ENCODE measurements around the gene PAQR5. TPM values are rescaled to one million over a fixed set of nuclear protein-coding genes. Genes with fewer than 3 reads are reported as not detected.

PAQR5 gene
- total and polyA plus RNA-seq, 2 donors (not counting 3 experiments of a cell fraction or from before 2014, with no cell fraction given): 0.08 to 0.09 TPM

DNA sequence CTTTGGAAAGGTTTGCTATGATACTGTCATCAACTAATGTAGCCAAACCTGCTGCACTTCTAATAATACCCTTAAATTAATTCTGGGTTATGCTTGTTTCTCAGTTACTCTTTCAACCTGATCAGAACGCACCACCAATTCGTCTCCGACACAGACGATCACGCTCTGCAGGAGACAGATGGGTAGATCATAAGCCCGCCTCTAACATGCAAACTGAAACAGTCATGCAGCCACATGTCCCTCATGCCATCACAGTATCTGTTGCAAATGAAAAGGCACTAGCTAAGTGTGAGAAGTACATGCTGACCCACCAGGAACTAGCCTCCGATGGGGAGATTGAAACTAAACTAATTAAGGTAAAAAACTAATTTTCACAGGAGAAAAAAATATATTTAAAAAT, 146.0 kb downstream of the PAQR5 start:
- Histone ChIP-seq H3K9ac (replicated peaks; ENCODE audit: extremely low read depth, insufficient read depth, low read length) (no peak overlapping the region), H3K27me3 (ENCODE audit: control insufficient read depth in 2 of 2, insufficient read depth in 2 of 2, low read length in 2 of 2) (no peaks in the 10 kb centered on the region), H4K20me1 (replicated peaks; ENCODE audit: control insufficient read depth, extremely low read depth, insufficient read depth, low read length) (no peaks in the 10 kb centered on the region), H3K4me3 (replicated peaks in 1 of 3; ENCODE audit: insufficient read depth in 1 of 3, low read depth in 1 of 3, low read length in 3 of 3) (no peak overlapping the region), H3K4me2 (ENCODE audit: insufficient read depth, low read length) (no peak overlapping the region), H2AFZ (ENCODE audit: low read depth, low read length) (no peak overlapping the region), H3K9me3 (replicated peaks; ENCODE audit: control insufficient read depth, insufficient read depth, low read length) (no peaks in the 10 kb centered on the region), H3K79me2 (ENCODE audit: control insufficient read depth, insufficient read depth, low read length) (no peaks in the 10 kb centered on the region), H3K27ac (ENCODE audit: insufficient read depth, low read depth, low read length) (no peak overlapping the region), H3K9me1 (replicated peaks; ENCODE audit: control insufficient read depth, extremely low read depth, insufficient read depth, low read length) (no peaks in the 10 kb centered on the region), H3K36me3 (ENCODE audit: control insufficient read depth in 2 of 2, extremely low read depth in 1 of 2, insufficient read depth in 2 of 2, low read length in 2 of 2) (peaks cover 4 to 27% of the 10 kb centered on the region in 2 experiments), H3K4me1 (ENCODE audit: control insufficient read depth, extremely low read depth, insufficient read depth, low read length) (no peaks in the 10 kb centered on the region)
- dilution Hi-C loops (cut with MboI; ENCODE audit: extremely low pct_ligation_motif_present, low sequenced_read_pairs) (no loop called here), intact Hi-C loops (cut with micrococcal nuclease) (no loop called here)
- ChIA-PET CTCF (no interaction called here), POLR2A (no interaction called here)
- TF ChIP-seq FOS (IDR thresholded peaks at IDR 0.05; ENCODE audit: borderline replicate concordance, insufficient read depth, low read length) (no peak), POLR2AphosphoS5 (IDR thresholded peaks at IDR 0.05; ENCODE audit: insufficient read depth, low read depth, low read length) (no peak), GATA2 (IDR thresholded peaks at IDR 0.05; ENCODE audit: insufficient read depth, insufficient read length, low read depth, low read length) (no peak), EZH2 (IDR thresholded peaks at IDR 0.05; ENCODE audit: borderline replicate concordance, low read depth, low read length, severe bottlenecking) (no peak)
- TF ChIP-seq, protein P1, sequence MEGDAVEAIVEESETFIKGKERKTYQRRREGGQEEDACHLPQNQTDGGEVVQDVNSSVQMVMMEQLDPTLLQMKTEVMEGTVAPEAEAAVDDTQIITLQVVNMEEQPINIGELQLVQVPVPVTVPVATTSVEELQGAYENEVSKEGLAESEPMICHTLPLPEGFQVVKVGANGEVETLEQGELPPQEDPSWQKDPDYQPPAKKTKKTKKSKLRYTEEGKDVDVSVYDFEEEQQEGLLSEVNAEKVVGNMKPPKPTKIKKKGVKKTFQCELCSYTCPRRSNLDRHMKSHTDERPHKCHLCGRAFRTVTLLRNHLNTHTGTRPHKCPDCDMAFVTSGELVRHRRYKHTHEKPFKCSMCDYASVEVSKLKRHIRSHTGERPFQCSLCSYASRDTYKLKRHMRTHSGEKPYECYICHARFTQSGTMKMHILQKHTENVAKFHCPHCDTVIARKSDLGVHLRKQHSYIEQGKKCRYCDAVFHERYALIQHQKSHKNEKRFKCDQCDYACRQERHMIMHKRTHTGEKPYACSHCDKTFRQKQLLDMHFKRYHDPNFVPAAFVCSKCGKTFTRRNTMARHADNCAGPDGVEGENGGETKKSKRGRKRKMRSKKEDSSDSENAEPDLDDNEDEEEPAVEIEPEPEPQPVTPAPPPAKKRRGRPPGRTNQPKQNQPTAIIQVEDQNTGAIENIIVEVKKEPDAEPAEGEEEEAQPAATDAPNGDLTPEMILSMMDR (IDR thresholded peaks at IDR 0.05; ENCODE audit: extremely low read depth in 1 of 2, insufficient read depth in 1 of 2, low read depth in 1 of 2, low read length in 2 of 2): no peak
- BruUV-seq (replicated peaks): no TSS peak
- peak; percentile 38 for FAIRE-seq
- no peak for DNase-seq (ENCODE audit: low read depth, low spot score)

DNA sequence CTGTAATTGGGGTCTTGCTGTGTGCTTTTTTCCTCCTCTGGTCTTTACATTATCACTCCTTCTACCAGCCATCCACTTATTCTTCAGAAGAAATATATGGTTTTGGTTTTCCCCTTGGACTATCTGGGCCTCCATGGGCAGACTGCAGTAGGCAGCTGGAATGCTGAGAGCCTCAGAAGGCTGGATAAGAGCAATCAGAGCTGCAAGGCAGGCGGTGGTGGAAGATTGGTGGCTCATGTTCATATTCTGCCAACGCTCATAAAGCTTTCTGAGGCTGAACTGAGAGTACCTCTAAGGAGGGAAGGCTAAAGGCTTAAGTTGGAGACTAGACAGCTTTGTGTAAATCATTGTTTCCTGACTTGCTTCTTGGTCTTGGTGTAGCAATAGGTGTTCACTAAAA, 148.2 kb downstream of the PAQR5 start:
- Histone ChIP-seq H3K4me1 (ENCODE audit: control insufficient read depth, extremely low read depth, insufficient read depth, low read length) (peaks cover 4% of the 10 kb centered on the region), H3K4me3 (replicated peaks in 1 of 3; ENCODE audit: insufficient read depth in 1 of 3, low read depth in 1 of 3, low read length in 3 of 3) (no peak overlapping the region), H3K36me3 (ENCODE audit: control insufficient read depth in 2 of 2, extremely low read depth in 1 of 2, insufficient read depth in 2 of 2, low read length in 2 of 2) (peaks cover 4 to 19% of the 10 kb centered on the region in 2 experiments), H3K9me3 (replicated peaks; ENCODE audit: control insufficient read depth, insufficient read depth, low read length) (no peaks in the 10 kb centered on the region), H2AFZ (ENCODE audit: low read depth, low read length) (no peak overlapping the region), H3K27ac (ENCODE audit: insufficient read depth, low read depth, low read length) (no peak overlapping the region), H4K20me1 (replicated peaks; ENCODE audit: control insufficient read depth, extremely low read depth, insufficient read depth, low read length) (no peaks in the 10 kb centered on the region), H3K4me2 (ENCODE audit: insufficient read depth, low read length) (no peak overlapping the region), H3K27me3 (ENCODE audit: control insufficient read depth in 2 of 2, insufficient read depth in 2 of 2, low read length in 2 of 2) (no peaks in the 10 kb centered on the region), H3K9me1 (replicated peaks; ENCODE audit: control insufficient read depth, extremely low read depth, insufficient read depth, low read length) (no peaks in the 10 kb centered on the region), H3K9ac (replicated peaks; ENCODE audit: extremely low read depth, insufficient read depth, low read length) (no peak overlapping the region), H3K79me2 (ENCODE audit: control insufficient read depth, insufficient read depth, low read length) (no peaks in the 10 kb centered on the region)
- dilution Hi-C loops (cut with MboI; ENCODE audit: extremely low pct_ligation_motif_present, low sequenced_read_pairs) (no loop called here), intact Hi-C loops (cut with micrococcal nuclease) (no loop called here)
- ChIA-PET POLR2A (no interaction called here), CTCF (interaction anchor here (0.7 kb wide), 1 partner anchor 15 kb away, joined by 3 read pairs; no protein-coding TSS in a partner anchor)
- BruUV-seq (replicated peaks): no TSS peak
- FAIRE-seq: no peak
- no peak for DNase-seq (ENCODE audit: low read depth, low spot score)
- TF ChIP-seq MYC (IDR thresholded peaks at IDR 0.05; ENCODE audit: low read depth, low read length) (no peak), POLR2A (IDR thresholded peaks at IDR 0.05; ENCODE audit: low read depth, low read length) (no peak), POLR2AphosphoS5 (IDR thresholded peaks at IDR 0.05; ENCODE audit: insufficient read depth, low read depth, low read length) (no peak), FOS (IDR thresholded peaks at IDR 0.05; ENCODE audit: borderline replicate concordance, insufficient read depth, low read length) (no peak), EZH2 (IDR thresholded peaks at IDR 0.05; ENCODE audit: borderline replicate concordance, low read depth, low read length, severe bottlenecking) (no peak), GATA2 (IDR thresholded peaks at IDR 0.05; ENCODE audit: insufficient read depth, insufficient read length, low read depth, low read length) (no peak), JUN (IDR thresholded peaks at IDR 0.05; ENCODE audit: borderline replicate concordance, insufficient read depth, insufficient read length, low read depth) (no peak), MAX (IDR thresholded peaks at IDR 0.05; ENCODE audit: insufficient read depth, insufficient read length) (no peak)
- TF ChIP-seq, protein P1 (IDR thresholded peaks at IDR 0.05; ENCODE audit: extremely low read depth in 1 of 2, insufficient read depth in 1 of 2, low read depth in 1 of 2, low read length in 2 of 2): no peak

All from endothelial cell of umbilical vein (primary cell).